22Rv1 (cell line): ENCODE data around the gene TIMM21.

Source experiments
- ZFX ChIP-seq: fragments of 450-650 bp; IDR thresholded peaks from 2 replicates; pipeline ENCODE4 v1.6.1; 2017; ENCODE audit warnings: antibody characterized with exemption, borderline replicate concordance
- TF ChIP-seq, protein P1 (sequence below): fragments of 450-650 bp; IDR thresholded peaks from 2 replicates; pipeline ENCODE4 v1.5.1; 2017; ENCODE audit warnings: mild to moderate bottlenecking

DNA sequence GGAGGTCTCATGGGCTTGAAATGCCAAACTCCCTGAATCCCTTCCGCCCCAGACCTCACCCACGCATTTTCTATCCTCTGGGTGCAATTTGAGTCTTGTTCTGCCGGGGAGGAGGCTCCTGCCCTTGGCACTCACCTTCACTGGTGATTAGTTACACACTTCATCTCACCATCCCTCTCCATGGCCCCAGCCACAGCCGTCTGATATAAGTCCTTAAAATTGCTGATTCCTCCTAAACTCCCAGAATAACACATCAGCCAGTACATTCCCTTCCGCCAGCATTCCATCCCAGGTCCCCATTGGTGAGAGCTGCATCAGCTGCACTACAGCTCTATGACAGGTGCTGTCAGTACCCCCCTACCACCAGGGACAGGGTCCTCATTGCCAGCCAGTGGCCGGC lies 3.9 kb downstream of the TIMM21 start:
- TF ChIP-seq, protein P1, sequence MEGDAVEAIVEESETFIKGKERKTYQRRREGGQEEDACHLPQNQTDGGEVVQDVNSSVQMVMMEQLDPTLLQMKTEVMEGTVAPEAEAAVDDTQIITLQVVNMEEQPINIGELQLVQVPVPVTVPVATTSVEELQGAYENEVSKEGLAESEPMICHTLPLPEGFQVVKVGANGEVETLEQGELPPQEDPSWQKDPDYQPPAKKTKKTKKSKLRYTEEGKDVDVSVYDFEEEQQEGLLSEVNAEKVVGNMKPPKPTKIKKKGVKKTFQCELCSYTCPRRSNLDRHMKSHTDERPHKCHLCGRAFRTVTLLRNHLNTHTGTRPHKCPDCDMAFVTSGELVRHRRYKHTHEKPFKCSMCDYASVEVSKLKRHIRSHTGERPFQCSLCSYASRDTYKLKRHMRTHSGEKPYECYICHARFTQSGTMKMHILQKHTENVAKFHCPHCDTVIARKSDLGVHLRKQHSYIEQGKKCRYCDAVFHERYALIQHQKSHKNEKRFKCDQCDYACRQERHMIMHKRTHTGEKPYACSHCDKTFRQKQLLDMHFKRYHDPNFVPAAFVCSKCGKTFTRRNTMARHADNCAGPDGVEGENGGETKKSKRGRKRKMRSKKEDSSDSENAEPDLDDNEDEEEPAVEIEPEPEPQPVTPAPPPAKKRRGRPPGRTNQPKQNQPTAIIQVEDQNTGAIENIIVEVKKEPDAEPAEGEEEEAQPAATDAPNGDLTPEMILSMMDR, result no peak
- no peak for TF ChIP-seq ZFX
